H9 (cell line): Measurements from ENCODE around the gene HSPA4. TPM values are rescaled to one million over a fixed set of nuclear protein-coding genes. Genes with fewer than 3 reads are reported as not detected.

ENCODE experiments used
- DNase-seq: peaks from one replicate; pipeline ENCODE4 v3.0.0-alpha.2; 2017
- H2AFZ ChIP-seq: one replicate; pipeline ENCODE4 v1.6.1; 2013; ENCODE audit warnings: mild to moderate bottlenecking, low read length, control low read depth, moderate library complexity
- H2AK5ac ChIP-seq: 2 replicates; pipeline ENCODE4 v1.6.1; 2013; ENCODE audit warnings: low read length, control low read depth, mixed read lengths; ENCODE audit not compliant: insufficient read length
- H2BK120ac ChIP-seq: one replicate; pipeline ENCODE4 v1.6.1; 2013; ENCODE audit warnings: low read depth, mild to moderate bottlenecking, low read length, control low read depth, inconsistent platforms; ENCODE audit not compliant: poor library complexity, severe bottlenecking
- H2BK12ac ChIP-seq: 2 replicates; pipeline ENCODE4 v1.6.1; 2013; ENCODE audit warnings: low read length, control low read depth, mixed read lengths, low read depth; ENCODE audit not compliant: insufficient read length
- H2BK15ac ChIP-seq: 2 replicates; pipeline ENCODE4 v1.6.1; 2013; ENCODE audit warnings: low read depth, low read length, control low read depth
- H2BK20ac ChIP-seq: one replicate; pipeline ENCODE4 v1.6.1; 2013; ENCODE audit warnings: low read depth, mild to moderate bottlenecking, low read length, control low read depth, inconsistent platforms; ENCODE audit not compliant: poor library complexity, severe bottlenecking
- H2BK5ac ChIP-seq: 2 replicates; pipeline ENCODE4 v1.6.1; 2013; ENCODE audit warnings: low read length, control low read depth, mixed read lengths; ENCODE audit not compliant: insufficient read length
- H3K14ac ChIP-seq: 2 replicates; pipeline ENCODE4 v1.6.1; 2013; ENCODE audit warnings: low read length, control low read depth; ENCODE audit not compliant: insufficient read depth
- H3K18ac ChIP-seq: 2 replicates; pipeline ENCODE4 v1.6.1; 2013; ENCODE audit warnings: low read depth, mild to moderate bottlenecking, mixed read lengths, low read length, control low read depth; ENCODE audit not compliant: insufficient read length
- H3K23ac ChIP-seq: 2 replicates; pipeline ENCODE4 v1.6.1; 2013; ENCODE audit warnings: low read length, control low read depth, mixed read lengths, low read depth; ENCODE audit not compliant: insufficient read length
- H3K23me2 ChIP-seq: 2 replicates; pipeline ENCODE4 v1.6.1; 2013; ENCODE audit warnings: low read depth, mild to moderate bottlenecking, mixed read lengths, low read length, control low read depth; ENCODE audit not compliant: insufficient read length, poor library complexity, severe bottlenecking
- H3K27ac ChIP-seq: 2 replicates; pipeline ENCODE4 v1.5.1; 2013; ENCODE audit warnings: low read length, control low read depth, mixed read lengths, low read depth; ENCODE audit not compliant: insufficient read length
- H3K27me3 ChIP-seq: 2 replicates; pipeline ENCODE4 v1.6.1; 2013; ENCODE audit warnings: low read length, control low read depth, inconsistent platforms; ENCODE audit not compliant: insufficient read depth
- H3K4ac ChIP-seq: 2 replicates; pipeline ENCODE4 v1.6.1; 2013; ENCODE audit warnings: low read depth, mild to moderate bottlenecking, control low read depth, inconsistent platforms, low read length, moderate library complexity
- H3K4me1 ChIP-seq: 2 replicates; pipeline ENCODE4 v1.6.1; 2013; ENCODE audit warnings: low read length, control low read depth, inconsistent platforms; ENCODE audit not compliant: insufficient read depth
- H3K4me2 ChIP-seq: 2 replicates; pipeline ENCODE4 v1.6.1; 2013; ENCODE audit warnings: low read length, control low read depth, mixed read lengths; ENCODE audit not compliant: insufficient read length, insufficient read depth
- H3K56ac ChIP-seq: 2 replicates; pipeline ENCODE4 v1.6.1; 2013; ENCODE audit warnings: low read depth, mild to moderate bottlenecking, mixed read lengths, low read length, control low read depth; ENCODE audit not compliant: insufficient read length
- H3K79me1 ChIP-seq: 2 replicates; pipeline ENCODE4 v1.6.1; 2013; ENCODE audit warnings: low read depth, mild to moderate bottlenecking, moderate library complexity, low read length, control low read depth, inconsistent platforms; ENCODE audit not compliant: insufficient read depth, poor library complexity, severe bottlenecking
- H3K79me2 ChIP-seq: 2 replicates; pipeline ENCODE4 v1.6.1; 2013; ENCODE audit warnings: low read length, control low read depth, inconsistent platforms; ENCODE audit not compliant: insufficient read depth
- H3K9ac ChIP-seq: 2 replicates; pipeline ENCODE4 v1.6.1; 2013; ENCODE audit warnings: low read length, control low read depth, mixed read lengths; ENCODE audit not compliant: insufficient read length; ENCODE audit errors: extremely low read depth
- H3K9me3 ChIP-seq: one replicate; pipeline ENCODE4 v1.6.1; 2013; ENCODE audit warnings: low read depth, low read length, inconsistent platforms; ENCODE audit not compliant: control insufficient read depth
- H3T11ph ChIP-seq: one replicate; pipeline ENCODE4 v1.6.1; 2013; ENCODE audit warnings: mild to moderate bottlenecking, low read length, control low read depth, inconsistent platforms
- H4K20me1 ChIP-seq: one replicate; pipeline ENCODE4 v1.6.1; 2013; ENCODE audit not compliant: control insufficient read depth, insufficient read length, insufficient read depth
- H4K5ac ChIP-seq: 2 replicates; pipeline ENCODE4 v1.6.1; 2013; ENCODE audit warnings: low read depth, mild to moderate bottlenecking, mixed read lengths, low read length, control low read depth; ENCODE audit not compliant: insufficient read length
- H4K8ac ChIP-seq: replicated peaks from 2 replicates; pipeline ENCODE4 v1.6.1; 2013; ENCODE audit warnings: low read length, control low read depth, mixed read lengths, low read depth; ENCODE audit not compliant: insufficient read length
- H4K91ac ChIP-seq: 2 replicates; pipeline ENCODE4 v1.6.1; 2013; ENCODE audit warnings: low read depth, mild to moderate bottlenecking, moderate library complexity, mixed read lengths, low read length, control low read depth; ENCODE audit not compliant: insufficient read length
- H3K27ac Mint-ChIP-seq, 3 experiments: 2 replicates in 2 of 3; 3 replicates in 1 of 3; pipeline ENCODE4 v1.8.0; 2020 to 2021; ENCODE audit warnings: mixed read lengths in 3 of 3, mild to moderate bottlenecking in 1 of 3, moderate library complexity in 1 of 3
- H3K27me3 Mint-ChIP-seq: 2 replicates; pipeline ENCODE4 v1.8.0; 2021; ENCODE audit warnings: low read depth, mild to moderate bottlenecking, moderate library complexity, mixed read lengths
- H3K36me3 Mint-ChIP-seq, 3 experiments: 2 replicates in 2 of 3; 3 replicates in 1 of 3; pipeline ENCODE4 v1.8.0; 2020 to 2021; ENCODE audit warnings: low read depth in 3 of 3, mixed read lengths in 3 of 3; ENCODE audit not compliant: insufficient read depth in 1 of 3
- H3K4me1 Mint-ChIP-seq, 2 experiments: 2 replicates each; pipeline ENCODE4 v1.8.0; 2020; ENCODE audit warnings: mixed read lengths in 2 of 2
- H3K4me3 Mint-ChIP-seq, 2 experiments: 2 replicates in 1 of 2; 3 replicates in 1 of 2; pipeline ENCODE4 v1.8.0; 2020 to 2021; ENCODE audit warnings: mild to moderate bottlenecking in 2 of 2, mixed read lengths in 2 of 2, moderate library complexity in 1 of 2
- H3K9me3 Mint-ChIP-seq, 2 experiments: 2 replicates in 1 of 2; 3 replicates in 1 of 2; pipeline ENCODE4 v1.8.0; 2020; ENCODE audit warnings: mild to moderate bottlenecking in 2 of 2, mixed read lengths in 2 of 2, moderate library complexity in 1 of 2
- CTCF ChIP-seq: fragments of 200-600 bp; sonication (generic); conservative IDR thresholded peaks from 3 replicates; pipeline ENCODE4 v1.8.0; 2021; ENCODE audit warnings: antibody characterized with exemption, mild to moderate bottlenecking
- WGBS: extraction: QIAGEN DNeasy Blood & Tissue Kit; methylation state at CpG from one replicate; pipeline ENCODE4 v1.1.7; 2013; ENCODE audit warnings: missing lambda C conversion rate, low lambda C conversion rate, mixed read lengths; ENCODE audit not compliant: insufficient read length; ENCODE audit errors: extremely low coverage; 5-methylcytosine and 5-hydroxymethylcytosine counted together
- total RNA-seq: library from RNA; stranded (reverse); gene quantifications from 2 replicates; pipeline ENCODE4 v1.2.1, GENCODE V29; 2021

Gene HSPA4
- total RNA-seq, 1 experiment from 2014 or later, result 293 TPM

GRCh38 chr5:133034064-133034463, 17.7 kb upstream of the HSPA4 start:
- H3K27me3 ChIP-seq, result no peaks in the 10 kb centered on the region
- TF ChIP-seq CTCF, result no peak

More at GRCh38 chr5:133034064-133034463, 17.7 kb upstream of the HSPA4 start:
- Mint-ChIP-seq H3K27ac (no peak overlapping the region), H3K9me3 (no peaks in the 10 kb centered on the region), H3K36me3 (no peaks in the 10 kb centered on the region), H3K4me1 (peaks cover 7 to 8% of the 10 kb centered on the region in 2 experiments; a peak in 3 of 4 replicates), H3K4me3 (no peak overlapping the region), H3K27me3 (no peaks in the 10 kb centered on the region; the same call in 1 of the 2 replicates)
- H4K20me1 ChIP-seq, result no peaks in the 10 kb centered on the region
- no peak overlapping the region for H3K23ac ChIP-seq
- no peak overlapping the region for H2BK5ac ChIP-seq
- no peaks in the 10 kb centered on the region for H3K79me2 ChIP-seq
- DNase-seq, result no peak
- no peak overlapping the region for H3K27ac ChIP-seq
- H2BK12ac ChIP-seq, result no peak overlapping the region
- no peak overlapping the region for H3T11ph ChIP-seq
- H3K23me2 ChIP-seq, result no peaks in the 10 kb centered on the region
- H3K14ac ChIP-seq, result no peak overlapping the region
- H2BK120ac ChIP-seq, result no peak overlapping the region
- H2BK15ac ChIP-seq, result no peak overlapping the region
- H3K79me1 ChIP-seq, result no peaks in the 10 kb centered on the region
- no peak overlapping the region for H4K5ac ChIP-seq
- no peak overlapping the region for H3K4me2 ChIP-seq
- no peak overlapping the region for H4K8ac ChIP-seq
- H2AFZ ChIP-seq, result no peak overlapping the region
- H3K4ac ChIP-seq, result no peak overlapping the region
- no peak overlapping the region for H4K91ac ChIP-seq
- no peaks in the 10 kb centered on the region for H3K9me3 ChIP-seq
- H3K56ac ChIP-seq, result no peak overlapping the region
- H3K4me1 ChIP-seq, result no peaks in the 10 kb centered on the region
- H3K9ac ChIP-seq, result no peak overlapping the region
- no peak overlapping the region for H3K18ac ChIP-seq
- no CpG with 5 or more reads among the region's 11 CpGs for WGBS
- H2AK5ac ChIP-seq, result no peak overlapping the region
- H2BK20ac ChIP-seq, result no peak overlapping the region
